ENCODE measurements around the gene NABP1.

DNA sequence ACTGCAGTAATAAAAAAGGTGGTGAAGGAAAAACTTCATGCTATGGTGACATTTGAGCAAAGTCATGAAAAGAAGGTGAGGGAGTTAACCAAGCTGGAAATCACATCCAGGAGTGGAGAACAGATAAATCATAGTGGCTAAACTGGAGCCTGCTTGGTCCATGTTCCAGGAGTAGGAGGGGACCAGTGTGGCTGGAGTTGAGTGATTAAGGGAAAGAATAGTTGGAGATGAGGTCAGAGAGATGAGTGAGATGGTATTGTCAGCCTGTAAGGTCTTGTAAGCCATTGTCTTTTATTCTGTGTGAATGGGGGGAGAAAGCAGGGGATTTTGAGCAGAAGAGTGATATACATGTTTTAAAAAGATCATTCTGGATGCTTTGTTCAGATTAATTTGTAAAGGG lies 52.3 kb downstream of the NABP1 start:
- TF ChIP-seq POLR2A (IDR thresholded peaks at IDR 0.05; ENCODE audit: low read depth, low read length) (no peak), POLR2AphosphoS5 (IDR thresholded peaks at IDR 0.05; ENCODE audit: low read depth, low read length) (no peak)
